Colonic mucosa (tissue), 4 donors: ENCODE measurements around the gene OR1I1. TPM values are rescaled to one million over a fixed set of nuclear protein-coding genes. Genes with fewer than 3 reads are reported as not detected.

Source experiments
- DNase-seq: peaks from one replicate; pipeline ENCODE4 v3.0.0-alpha.2; 2020
- H3K27ac ChIP-seq: fragments of 200-600 bp; one replicate; pipeline ENCODE4 v1.8.0; 2021
- H3K27me3 ChIP-seq: fragments of 200-600 bp; one replicate; pipeline ENCODE4 v1.8.0; 2021
- H3K36me3 ChIP-seq: fragments of 200-600 bp; one replicate; pipeline ENCODE4 v1.8.0; 2021
- H3K4me1 ChIP-seq: fragments of 200-600 bp; one replicate; pipeline ENCODE4 v1.8.0; 2021; ENCODE audit warnings: mild to moderate bottlenecking
- H3K4me3 ChIP-seq: fragments of 200-600 bp; one replicate; pipeline ENCODE4 v1.8.0; 2021
- H3K9ac ChIP-seq, 2 donors: one replicate each; pipeline ENCODE4 v1.7.0; 2013; ENCODE audit warnings: control low read depth in 2 of 2, low read depth in 2 of 2, low read length in 2 of 2
- H3K9me3 ChIP-seq: fragments of 200-600 bp; one replicate; pipeline ENCODE4 v1.8.0; 2021
- intact Hi-C: fragments of 100-400 bp; cut with DNase I; formaldehyde crosslinking; loops from one replicate; pipeline ENCODE4 v1.14.1; 2022
- total RNA-seq, 2 donors: library from RNA; stranded (reverse); fragmentation: NEBNext Ultra II Directional in 1 of 2; extraction: Animal tissue kit (Norgen Biotek cat#: 25700) in 1 of 2; gene quantifications; one replicate each; pipeline ENCODE4 v1.2.1, GENCODE V29; 2021
- TF ChIP-seq, protein P1 (sequence below): fragments of 200-600 bp; IDR thresholded peaks from one replicate; pipeline ENCODE4 v1.8.0; 2022; ENCODE audit warnings: antibody characterized with exemption, mild to moderate bottlenecking
- donor health status: healthy.
- donor health status: DM: no; HTN: no; CAD: no.
- donor health status: DM: no; HTN: no; CAD: no.

OR1I1 gene
- total RNA-seq, 2 donors from 2014 or later: not detected

DNA sequence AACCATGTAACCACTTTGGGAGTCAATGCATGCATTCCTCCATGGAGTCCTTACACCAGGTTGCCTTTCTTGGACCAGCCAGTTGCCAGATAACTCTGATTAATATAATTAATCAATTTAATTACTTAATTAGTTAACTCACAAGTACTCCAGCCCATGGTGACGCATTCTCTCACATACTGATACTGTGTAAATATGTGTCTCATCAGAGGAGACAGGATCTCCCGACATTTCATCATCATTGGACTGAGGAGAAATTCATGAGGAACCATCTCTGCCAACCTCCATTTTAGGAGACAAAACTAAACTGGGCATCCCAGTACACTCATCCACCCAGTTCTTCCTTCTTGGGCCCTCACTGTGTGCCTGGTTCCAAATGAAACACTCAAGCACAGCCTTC, 39.2 kb upstream of the OR1I1 start:
- Histone ChIP-seq H3K27ac (no peak overlapping the region), H3K4me1 (no peaks in the 10 kb centered on the region), H3K9ac (no peak overlapping the region), H3K9me3 (no peaks in the 10 kb centered on the region), H3K36me3 (no peaks in the 10 kb centered on the region), H3K4me3 (no peak overlapping the region), H3K27me3 (no peaks in the 10 kb centered on the region)
- DNase-seq: no peak
- TF ChIP-seq, protein P1, sequence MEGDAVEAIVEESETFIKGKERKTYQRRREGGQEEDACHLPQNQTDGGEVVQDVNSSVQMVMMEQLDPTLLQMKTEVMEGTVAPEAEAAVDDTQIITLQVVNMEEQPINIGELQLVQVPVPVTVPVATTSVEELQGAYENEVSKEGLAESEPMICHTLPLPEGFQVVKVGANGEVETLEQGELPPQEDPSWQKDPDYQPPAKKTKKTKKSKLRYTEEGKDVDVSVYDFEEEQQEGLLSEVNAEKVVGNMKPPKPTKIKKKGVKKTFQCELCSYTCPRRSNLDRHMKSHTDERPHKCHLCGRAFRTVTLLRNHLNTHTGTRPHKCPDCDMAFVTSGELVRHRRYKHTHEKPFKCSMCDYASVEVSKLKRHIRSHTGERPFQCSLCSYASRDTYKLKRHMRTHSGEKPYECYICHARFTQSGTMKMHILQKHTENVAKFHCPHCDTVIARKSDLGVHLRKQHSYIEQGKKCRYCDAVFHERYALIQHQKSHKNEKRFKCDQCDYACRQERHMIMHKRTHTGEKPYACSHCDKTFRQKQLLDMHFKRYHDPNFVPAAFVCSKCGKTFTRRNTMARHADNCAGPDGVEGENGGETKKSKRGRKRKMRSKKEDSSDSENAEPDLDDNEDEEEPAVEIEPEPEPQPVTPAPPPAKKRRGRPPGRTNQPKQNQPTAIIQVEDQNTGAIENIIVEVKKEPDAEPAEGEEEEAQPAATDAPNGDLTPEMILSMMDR: no peak
- intact Hi-C loops: no loop called here

- intact Hi-C loops: no loop called here
These were observed 36.5 kb upstream of the OR1I1 start for GRCh38 chr19:15045506-15045905.

GRCh38 chr19:15047680-15048079, 34.3 kb upstream of the OR1I1 start:
- Histone ChIP-seq H3K36me3 (no peaks in the 10 kb centered on the region), H3K9ac (no peak overlapping the region)

More at GRCh38 chr19:15045506-15045905, 36.5 kb upstream of the OR1I1 start:
- TF ChIP-seq, protein P1: no peak
- H3K27ac ChIP-seq: no peak overlapping the region
- no peak overlapping the region for H3K4me3 ChIP-seq
- no peaks in the 10 kb centered on the region for H3K36me3 ChIP-seq
- H3K4me1 ChIP-seq: no peaks in the 10 kb centered on the region
- H3K9ac ChIP-seq: no peak overlapping the region
- no peaks in the 10 kb centered on the region for H3K27me3 ChIP-seq
- no peaks in the 10 kb centered on the region for H3K9me3 ChIP-seq
- DNase-seq: no peak

GRCh38 chr19:15048128-15048527, 33.9 kb upstream of the OR1I1 start:
- DNase-seq: no peak
- TF ChIP-seq, protein P1: no peak
- H3K36me3 ChIP-seq: no peaks in the 10 kb centered on the region
- H3K27ac ChIP-seq: no peak overlapping the region
- no peaks in the 10 kb centered on the region for H3K4me1 ChIP-seq
- no peaks in the 10 kb centered on the region for H3K27me3 ChIP-seq
- no peak overlapping the region for H3K4me3 ChIP-seq
- H3K9ac ChIP-seq: no peak overlapping the region
- H3K9me3 ChIP-seq: no peaks in the 10 kb centered on the region
- intact Hi-C loops: no loop called here

More at GRCh38 chr19:15047680-15048079, 34.3 kb upstream of the OR1I1 start:
- DNase-seq: no peak
- TF ChIP-seq, protein P1: no peak
- H3K4me1 ChIP-seq: no peaks in the 10 kb centered on the region
- H3K9me3 ChIP-seq: no peaks in the 10 kb centered on the region
- intact Hi-C loops: no loop called here
- H3K27me3 ChIP-seq: no peaks in the 10 kb centered on the region
- no peak overlapping the region for H3K4me3 ChIP-seq
- no peak overlapping the region for H3K27ac ChIP-seq

DNA sequence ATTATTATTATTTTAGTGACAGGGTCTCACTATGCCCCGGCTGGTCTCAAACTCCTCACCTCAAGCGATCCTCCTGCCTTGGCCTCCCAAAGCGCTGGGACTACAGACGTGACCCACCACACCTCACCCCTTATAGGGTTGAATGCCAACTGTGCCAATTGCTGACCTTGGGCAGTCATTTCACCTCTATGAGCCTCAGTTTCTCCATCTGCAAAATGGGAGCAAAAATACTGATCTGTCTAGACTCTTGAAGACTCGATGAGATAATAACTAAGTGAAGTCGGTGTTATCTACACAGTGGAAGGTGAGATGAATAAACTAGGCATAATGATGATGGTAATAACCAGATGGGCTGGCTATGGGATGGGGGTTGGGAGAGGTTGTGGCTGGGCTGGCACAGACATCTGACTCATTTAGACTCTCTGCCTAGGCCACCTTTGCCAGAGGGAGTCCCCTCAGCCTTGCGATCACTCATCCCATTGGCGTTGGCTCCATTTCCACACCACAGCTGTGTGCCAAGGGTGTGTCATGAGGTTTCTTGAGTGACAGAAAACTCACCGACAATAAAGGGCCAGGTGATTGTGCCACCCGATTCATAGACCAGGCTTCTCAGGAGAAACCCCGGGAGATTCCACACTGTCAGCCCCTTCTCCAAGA, 33.0 kb upstream of the OR1I1 start, which contains the start of gene CASP14:
CASP14 (plus strand) TSS at position 596 of the 657 bp plus-strand sequence. CDS start 2,772 bp downstream, outside the sequence.
- H3K4me1 ChIP-seq: no peaks in the 10 kb centered on the region
- H3K27ac ChIP-seq: no peak within 1 kb of the TSS
- no peak within 1 kb of the TSS for H3K4me3 ChIP-seq
- TF ChIP-seq, protein P1: no peak
- H3K9ac ChIP-seq: no peak within 1 kb of the TSS
- DNase-seq: no peak
- H3K9me3 ChIP-seq: no peaks in the 10 kb centered on the region
- intact Hi-C loops: no loop called here
- no peaks in the 10 kb centered on the region for H3K36me3 ChIP-seq
- no peaks in the 10 kb centered on the region for H3K27me3 ChIP-seq
